ENCODE measurements around the gene UNC13A.

The UNC13A gene

DNA sequence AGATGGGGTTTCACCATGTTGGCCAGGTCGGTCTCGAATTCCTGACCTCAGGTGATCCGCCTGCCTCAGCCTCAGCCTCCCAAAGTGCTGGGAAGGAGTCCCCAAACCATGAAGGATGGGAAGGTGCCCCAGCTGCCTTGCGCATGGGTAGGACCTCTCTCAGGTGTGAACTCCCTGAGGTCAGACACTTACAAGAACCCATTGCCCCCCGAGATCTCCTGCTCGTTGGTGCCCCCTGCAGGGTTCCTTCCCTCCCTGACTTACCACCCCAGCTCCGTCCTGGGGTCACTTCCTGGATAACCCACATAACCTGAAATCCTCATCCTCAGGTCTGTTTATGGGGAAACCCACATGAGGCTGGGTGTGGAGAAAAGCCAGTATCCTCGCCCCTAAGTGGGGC lies 41.7 kb downstream of the UNC13A start:
- TF ChIP-seq, protein P1, sequence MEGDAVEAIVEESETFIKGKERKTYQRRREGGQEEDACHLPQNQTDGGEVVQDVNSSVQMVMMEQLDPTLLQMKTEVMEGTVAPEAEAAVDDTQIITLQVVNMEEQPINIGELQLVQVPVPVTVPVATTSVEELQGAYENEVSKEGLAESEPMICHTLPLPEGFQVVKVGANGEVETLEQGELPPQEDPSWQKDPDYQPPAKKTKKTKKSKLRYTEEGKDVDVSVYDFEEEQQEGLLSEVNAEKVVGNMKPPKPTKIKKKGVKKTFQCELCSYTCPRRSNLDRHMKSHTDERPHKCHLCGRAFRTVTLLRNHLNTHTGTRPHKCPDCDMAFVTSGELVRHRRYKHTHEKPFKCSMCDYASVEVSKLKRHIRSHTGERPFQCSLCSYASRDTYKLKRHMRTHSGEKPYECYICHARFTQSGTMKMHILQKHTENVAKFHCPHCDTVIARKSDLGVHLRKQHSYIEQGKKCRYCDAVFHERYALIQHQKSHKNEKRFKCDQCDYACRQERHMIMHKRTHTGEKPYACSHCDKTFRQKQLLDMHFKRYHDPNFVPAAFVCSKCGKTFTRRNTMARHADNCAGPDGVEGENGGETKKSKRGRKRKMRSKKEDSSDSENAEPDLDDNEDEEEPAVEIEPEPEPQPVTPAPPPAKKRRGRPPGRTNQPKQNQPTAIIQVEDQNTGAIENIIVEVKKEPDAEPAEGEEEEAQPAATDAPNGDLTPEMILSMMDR (IDR thresholded peaks at IDR 0.05; ENCODE audit: borderline replicate concordance, extremely low read depth, low read length, poor library complexity, severe bottlenecking): peak; percentile 39
- TF ChIP-seq EZH2 (IDR thresholded peaks at IDR 0.05; ENCODE audit: borderline replicate concordance, low read depth, low read length, severe bottlenecking): no peak
- ATAC-seq (ENCODE audit: insufficient read depth, low read depth): no peak
- Histone ChIP-seq H3K27me3 (ENCODE audit: insufficient read depth, low read length, poor library complexity) (no peaks in the 10 kb centered on the region), H3K4me3 (ENCODE audit: low read depth in 1 of 2, low read length in 2 of 2) (no peak overlapping the region), H3K9ac (ENCODE audit: low read depth, low read length) (no peak overlapping the region), H4K20me1 (ENCODE audit: insufficient read depth, low read length) (no peaks in the 10 kb centered on the region), H3K9me3 (ENCODE audit: insufficient read depth, low read length, severe bottlenecking) (no peaks in the 10 kb centered on the region), H3K27ac (ENCODE audit: low read length) (no peak overlapping the region), H3K36me3 (ENCODE audit: insufficient read depth, low read length) (no peaks in the 10 kb centered on the region), H2AFZ (ENCODE audit: low read depth, low read length) (no peak overlapping the region), H3K79me2 (ENCODE audit: insufficient read depth, low read length) (no peaks in the 10 kb centered on the region), H3K4me2 (ENCODE audit: insufficient read depth, low read length) (no peak overlapping the region), H3K4me1 (ENCODE audit: insufficient read depth, low read length) (no peaks in the 10 kb centered on the region)
- no peak for DNase-seq

DNA sequence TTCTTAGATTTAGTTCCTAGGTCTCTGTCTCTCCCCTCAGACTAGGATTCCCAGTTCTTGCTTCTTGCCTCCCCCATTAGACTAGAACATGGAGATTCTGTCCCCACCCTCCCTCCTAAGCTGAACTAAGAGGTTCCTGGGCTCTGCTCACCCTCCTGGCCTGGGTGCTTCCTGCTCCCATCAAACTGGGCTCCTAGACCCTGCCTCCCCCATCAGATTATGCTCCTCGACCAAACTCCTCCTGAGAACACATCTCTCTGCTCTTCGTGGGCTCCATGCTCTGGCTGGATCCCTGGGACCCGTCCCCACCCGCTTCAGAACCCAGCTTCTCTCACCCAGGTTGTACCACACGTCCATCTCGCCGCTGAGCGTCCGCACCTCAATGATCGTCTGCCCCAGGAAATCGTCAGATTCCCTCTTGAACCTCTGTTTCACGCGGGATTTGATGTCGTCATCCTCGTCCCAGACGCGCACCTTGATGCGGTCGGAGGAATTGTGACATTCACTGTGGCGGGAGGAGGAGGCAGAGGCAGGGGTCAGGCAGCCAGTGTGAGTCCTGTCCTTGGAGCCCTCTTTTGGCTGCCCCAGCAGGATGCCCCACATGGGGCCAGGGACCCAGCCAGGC lies 42.7 kb downstream of the UNC13A start:
- no peak overlapping the region for H3K27ac ChIP-seq (ENCODE audit: low read length)
- TF ChIP-seq EZH2 (IDR thresholded peaks at IDR 0.05; ENCODE audit: borderline replicate concordance, low read depth, low read length, severe bottlenecking): no peak
- TF ChIP-seq, protein P1 (IDR thresholded peaks at IDR 0.05; ENCODE audit: borderline replicate concordance, extremely low read depth, low read length, poor library complexity, severe bottlenecking): no peak
- H3K4me2 ChIP-seq (ENCODE audit: insufficient read depth, low read length): no peak overlapping the region
- H3K79me2 ChIP-seq (ENCODE audit: insufficient read depth, low read length): no peaks in the 10 kb centered on the region
- no peak for ATAC-seq (ENCODE audit: insufficient read depth, low read depth)
- H3K4me1 ChIP-seq (ENCODE audit: insufficient read depth, low read length): no peaks in the 10 kb centered on the region
- no peaks in the 10 kb centered on the region for H3K9me3 ChIP-seq (ENCODE audit: insufficient read depth, low read length, severe bottlenecking)
- H2AFZ ChIP-seq (ENCODE audit: low read depth, low read length): no peak overlapping the region
- DNase-seq: no peak
- no peak overlapping the region for H3K4me3 ChIP-seq (ENCODE audit: low read depth in 1 of 2, low read length in 2 of 2)
- no peaks in the 10 kb centered on the region for H3K36me3 ChIP-seq (ENCODE audit: insufficient read depth, low read length)
- no peak overlapping the region for H3K9ac ChIP-seq (ENCODE audit: low read depth, low read length)
- H4K20me1 ChIP-seq (ENCODE audit: insufficient read depth, low read length): no peaks in the 10 kb centered on the region
- no peaks in the 10 kb centered on the region for H3K27me3 ChIP-seq (ENCODE audit: insufficient read depth, low read length, poor library complexity)

- no peak for DNase-seq
Measured at GRCh38 chr19:17642656-17643055, 45.5 kb downstream of the UNC13A start.

More at GRCh38 chr19:17642656-17643055, 45.5 kb downstream of the UNC13A start:
- H3K4me2 ChIP-seq (ENCODE audit: insufficient read depth, low read length): no peak overlapping the region
- TF ChIP-seq, protein P1 (IDR thresholded peaks at IDR 0.05; ENCODE audit: borderline replicate concordance, extremely low read depth, low read length, poor library complexity, severe bottlenecking): no peak
- TF ChIP-seq EZH2 (IDR thresholded peaks at IDR 0.05; ENCODE audit: borderline replicate concordance, low read depth, low read length, severe bottlenecking): no peak
- no peak overlapping the region for H3K9ac ChIP-seq (ENCODE audit: low read depth, low read length)
- no peaks in the 10 kb centered on the region; the same call in 1 of the 2 replicates for H4K20me1 ChIP-seq (ENCODE audit: insufficient read depth, low read length)
- no peaks in the 10 kb centered on the region for H3K36me3 ChIP-seq (ENCODE audit: insufficient read depth, low read length)
- peaks cover 4% of the 10 kb centered on the region for H3K27me3 ChIP-seq (ENCODE audit: insufficient read depth, low read length, poor library complexity)
- H3K27ac ChIP-seq (ENCODE audit: low read length): no peak overlapping the region
- H3K4me3 ChIP-seq (ENCODE audit: low read depth in 1 of 2, low read length in 2 of 2): no peak overlapping the region
- no peaks in the 10 kb centered on the region for H3K4me1 ChIP-seq (ENCODE audit: insufficient read depth, low read length)
- H2AFZ ChIP-seq (ENCODE audit: low read depth, low read length): no peak overlapping the region
- H3K79me2 ChIP-seq (ENCODE audit: insufficient read depth, low read length): no peaks in the 10 kb centered on the region
- no peaks in the 10 kb centered on the region for H3K9me3 ChIP-seq (ENCODE audit: insufficient read depth, low read length, severe bottlenecking)
- ATAC-seq (ENCODE audit: insufficient read depth, low read depth): no peak
